Esophagus squamous epithelium (tissue), 4 donors: ENCODE results near the gene TAL2.

Source experiments
- CTCF ChIP-seq, 6 experiments: fragments of 450-650 bp in 4 of 6; fragments of 200-600 bp in 2 of 6; sonication (generic) in 2 of 6; IDR thresholded peaks; one replicate each; pipeline ENCODE4 v1.5.1; 2016 to 2019; ENCODE audit warnings: antibody characterized with exemption in 6 of 6, mild to moderate bottlenecking in 4 of 6, moderate library complexity in 4 of 6
- POLR2A ChIP-seq, 4 donors: fragments of 450-650 bp; IDR thresholded peaks; one replicate each; pipeline ENCODE4 v1.6.1; 2017; ENCODE audit warnings: antibody characterized with exemption in 4 of 4, mild to moderate bottlenecking in 4 of 4, moderate library complexity in 3 of 4

GRCh38 chr9:105658351-105658750 lies 3.9 kb upstream of the TAL2 start:
- TF ChIP-seq CTCF (IDR thresholded peaks at IDR 0.05) (no peak), POLR2A (IDR thresholded peaks at IDR 0.05) (no peak)
